Measurements from ENCODE around the gene IFNL2.

IFNL2 gene

DNA sequence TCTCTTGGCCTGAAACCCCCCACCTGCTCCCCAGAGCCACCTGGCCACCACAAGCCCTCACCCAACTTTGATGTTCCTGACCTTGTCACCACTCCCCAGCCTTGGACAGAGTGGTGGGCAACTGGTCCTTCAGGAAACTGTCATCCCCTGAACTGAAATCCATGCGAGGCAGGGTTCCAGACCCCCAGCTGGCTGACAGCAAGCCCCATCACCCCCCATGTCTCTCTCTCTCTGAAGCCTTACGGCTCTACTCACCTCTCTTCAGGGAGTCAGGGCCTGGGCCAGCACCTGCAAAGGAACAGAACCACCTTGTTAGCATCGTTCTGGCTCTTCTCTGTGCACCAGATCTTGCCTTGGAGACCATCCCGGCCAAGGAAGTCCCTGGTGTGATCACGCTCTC, 49.9 kb downstream of the IFNL2 start:
- DNase-seq (ENCODE audit: low spot score) = no peak

DNA sequence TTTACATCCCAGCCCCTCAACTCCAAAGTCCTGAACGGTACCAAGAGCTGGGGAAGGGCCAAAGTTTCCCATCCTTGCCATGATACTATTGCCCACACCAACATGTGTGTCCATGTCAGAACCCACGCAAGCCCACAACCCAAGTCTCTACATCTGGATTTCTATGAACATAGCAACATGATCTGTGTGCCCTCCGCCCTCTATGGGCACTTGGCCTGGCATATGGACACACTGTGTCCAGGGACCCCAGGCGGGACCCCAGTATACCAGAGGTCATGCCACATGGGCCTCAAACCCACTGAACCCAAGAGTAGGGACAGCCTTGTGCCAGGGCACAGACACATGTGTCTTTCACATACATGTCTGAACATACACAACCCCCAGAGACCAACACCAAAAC, 50.5 kb downstream of the IFNL2 start:
- no peak for DNase-seq (ENCODE audit: low spot score)

DNA sequence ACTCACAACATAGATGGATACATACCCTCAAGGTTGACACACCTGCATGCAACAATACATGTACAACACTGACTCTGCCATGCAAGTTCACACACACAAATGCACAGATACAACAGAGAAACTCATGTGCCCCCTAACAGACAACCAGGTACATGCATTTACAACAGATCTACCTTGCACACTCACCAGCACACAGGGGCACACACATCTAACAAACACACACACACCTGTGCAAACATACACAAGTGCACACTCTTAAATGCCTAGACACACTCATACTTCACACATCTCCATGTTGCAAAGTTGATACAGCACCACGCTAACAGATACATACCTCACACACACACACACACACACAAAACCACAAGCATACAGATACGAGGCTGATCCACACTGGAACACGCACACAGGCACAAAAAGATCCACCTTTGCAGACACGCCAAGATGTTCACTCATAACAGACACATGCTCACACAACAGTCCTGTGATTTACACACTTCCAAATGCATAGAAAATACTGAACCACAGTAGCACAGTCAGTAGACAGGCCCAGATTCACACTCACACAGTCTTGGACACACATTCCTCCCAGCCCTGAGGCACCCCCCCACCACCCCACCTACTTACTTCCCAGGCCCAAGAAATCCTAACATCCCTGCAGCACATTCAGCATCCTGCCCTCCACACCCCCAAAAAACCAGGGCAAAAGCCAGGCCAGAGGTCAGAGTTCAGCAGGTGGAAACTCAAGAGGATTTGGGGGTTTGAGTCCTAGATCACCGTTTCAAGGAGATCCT, 51.1 kb downstream of the IFNL2 start:
- no peak for DNase-seq (ENCODE audit: low spot score)

All from kidney capillary endothelial cell (primary cell).